K562 (cell line): ENCODE data around the gene NIFK. TPM values are rescaled to one million over a fixed set of nuclear protein-coding genes. Genes with fewer than 3 reads are reported as not detected.

Experiments
- ATAC-seq: fragments of 200-7000 bp; cut with Tn5 transposase; 3 replicates; pipeline ENCODE4 v1.9.1; 2020; ENCODE audit warnings: moderate library complexity
- BruUV-seq: library from RNA; stranded (reverse); fragments of 400-500 nt; replicated peaks from 2 replicates; lab custom pipeline; 2021; lab: Mats Ljungman, UMichigan
- CTCF ChIA-PET: fragments of 300-600 bp; formaldehyde crosslinking; extraction: SDS; loops from one replicate; lab custom pipeline; 2021; ENCODE audit warnings: low intra/inter-chr PET ratio; lab: Yijun Ruan, JAX
- POLR2A ChIA-PET: fragments of 300-600, 350-650 bp; sonication (Branson Sonifier 250); formaldehyde crosslinking; extraction: SDS; loops from one replicate; lab custom pipeline; 2021; ENCODE audit warnings: antibody characterized with exemption, inconsistent platforms; lab: Yijun Ruan, JAX
- DNase-seq, 4 experiments: peaks; one replicate each; pipeline versions ENCODE4 v3.0.0 to v3.0.0-alpha.2; 2011 to 2018; ENCODE audit warnings: low spot score in 3 of 4, mixed read lengths in 3 of 4; ENCODE audit errors: extremely low read depth in 1 of 4
- FAIRE-seq: peaks from 2 replicates; lab custom pipeline; 2011; peaks lifted over from hg19 to GRCh38; lab: Jason Lieb, UNC
- H2AFZ ChIP-seq: 2 replicates; pipeline ENCODE4 v1.6.0; 2011; ENCODE audit warnings: low read depth, low read length, control low read depth, inconsistent platforms
- H3K27ac ChIP-seq: fragments of 200-600 bp; 3 replicates; pipeline ENCODE4 v1.8.0; 2011; ENCODE audit warnings: low read depth, mild to moderate bottlenecking, control low read depth, inconsistent platforms, low read length, moderate library complexity, mixed read lengths; ENCODE audit errors: extremely low read depth
- H3K27me3 ChIP-seq, 2 experiments: fragments of 300-600 bp in 1 of 2; 2 replicates in 1 of 2; 3 replicates in 1 of 2; pipeline versions ENCODE4 v1.6.0 to v1.8.0; 2011; ENCODE audit warnings: inconsistent platforms in 2 of 2, low read length in 2 of 2, mild to moderate bottlenecking in 1 of 2, mixed read lengths in 1 of 2, moderate library complexity in 1 of 2; ENCODE audit not compliant: control insufficient read depth in 2 of 2, insufficient read depth in 2 of 2
- H3K36me3 ChIP-seq: fragments of 300-600 bp; 3 replicates; pipeline ENCODE4 v1.8.0; 2011; ENCODE audit warnings: mild to moderate bottlenecking, low read length, inconsistent platforms; ENCODE audit not compliant: control insufficient read depth, insufficient read depth
- H3K4me1 ChIP-seq, 2 experiments: fragments of 200-600 bp in 1 of 2; replicated peaks in 1 of 2; 2 replicates in 1 of 2; 3 replicates in 1 of 2; pipeline versions ENCODE4 v1.5.1 to v1.8.0; 2011; ENCODE audit warnings: inconsistent platforms in 2 of 2, low read length in 2 of 2, mild to moderate bottlenecking in 1 of 2, mixed read lengths in 1 of 2, moderate library complexity in 1 of 2; ENCODE audit not compliant: control insufficient read depth in 2 of 2, insufficient read depth in 2 of 2
- H3K4me2 ChIP-seq: 2 replicates; pipeline ENCODE4 v1.6.1; 2011; ENCODE audit warnings: low read length, control low read depth, inconsistent platforms, mixed read lengths; ENCODE audit not compliant: insufficient read depth
- H3K4me3 ChIP-seq: fragments of 200-600 bp; sonication (generic), shearing (Covaris generic); 2 replicates; pipeline ENCODE4 v1.5.1; 2016; ENCODE audit warnings: control low read depth, inconsistent platforms
- H3K79me2 ChIP-seq: fragments of 200-600 bp; 3 replicates; pipeline ENCODE4 v1.8.0; 2011; ENCODE audit warnings: low read length, inconsistent platforms; ENCODE audit not compliant: control insufficient read depth, insufficient read depth
- H3K9ac ChIP-seq, 2 experiments: 2 replicates each; pipeline versions ENCODE4 v1.6.0 to v1.6.1; 2011; ENCODE audit warnings: low read depth in 2 of 2, low read length in 2 of 2, control low read depth in 1 of 2, inconsistent platforms in 1 of 2, mild to moderate bottlenecking in 1 of 2, mixed read lengths in 1 of 2; ENCODE audit not compliant: insufficient read depth in 1 of 2
- H3K9me1 ChIP-seq: one replicate; pipeline ENCODE4 v1.6.0; 2011; ENCODE audit warnings: inconsistent platforms, mild to moderate bottlenecking, low read length, moderate library complexity; ENCODE audit not compliant: control insufficient read depth, insufficient read depth
- H3K9me3 ChIP-seq: replicated peaks from 2 replicates; pipeline ENCODE4 v1.5.1; 2011; ENCODE audit warnings: low read depth, low read length, inconsistent platforms; ENCODE audit not compliant: control insufficient read depth, insufficient read depth
- H4K20me1 ChIP-seq: replicated peaks from 2 replicates; pipeline ENCODE4 v1.6.1; 2011; ENCODE audit warnings: low read length, inconsistent platforms, mixed read lengths; ENCODE audit not compliant: control insufficient read depth, insufficient read depth
- HMBOX1 ChIP-seq: sonication (generic); IDR thresholded peaks from 2 replicates; pipeline ENCODE4 v1.6.1; 2016
- MBD2 ChIP-seq: sonication (generic); IDR thresholded peaks from 2 replicates; pipeline ENCODE4 v1.6.1; 2016; ENCODE audit warnings: low read depth, borderline replicate concordance
- MCM2 ChIP-seq: fragments of 450-650 bp; IDR thresholded peaks from 2 replicates; pipeline ENCODE4 v1.6.1; 2017; ENCODE audit warnings: low read depth, mild to moderate bottlenecking
- MYNN ChIP-seq, 2 experiments: sonication (generic); formaldehyde crosslinking in 1 of 2; IDR thresholded peaks; 2 replicates each; pipeline versions ENCODE4 v1.5.0 to v1.6.1; 2016 to 2020; ENCODE audit warnings: antibody characterized with exemption in 1 of 2, missing genetic modification reagents in 1 of 2
- SIN3A ChIP-seq, 2 experiments: fragments of 150-350 bp in 1 of 2; IDR thresholded peaks; 2 replicates each; pipeline ENCODE4 v1.6.1; 2011 to 2016; ENCODE audit warnings: borderline replicate concordance in 2 of 2, low read depth in 2 of 2, low read length in 2 of 2, mild to moderate bottlenecking in 2 of 2, moderate library complexity in 2 of 2; ENCODE audit not compliant: control insufficient read depth in 1 of 2
- ZNF408 ChIP-seq: fragments of 250-450 bp; sonication (Bioruptor Pico); IDR thresholded peaks from 2 replicates; pipeline ENCODE4 v1.4.0; 2020; ENCODE audit warnings: low read depth, mild to moderate bottlenecking, moderate library complexity
- whole genome bisulfite sequencing: fragments of 100-300 bp; shearing (Covaris generic); methylation state at CpG from one replicate; pipeline ENCODE4 v1.1.6; 2016; ENCODE audit warnings: low coverage, mixed read lengths; ENCODE audit not compliant: insufficient coverage; ENCODE audit errors: missing lambda C conversion rate; 5-methylcytosine and 5-hydroxymethylcytosine counted together
- in situ Hi-C: fragments of 300-500 bp; cut with MboI; formaldehyde crosslinking; loops from 4 replicates; pipeline ENCODE4 v1.15.0; 2018; ENCODE audit warnings: inconsistent platforms, mixed read lengths
- intact Hi-C: fragments of 100-400 bp; cut with micrococcal nuclease; formaldehyde crosslinking; loops from 2 replicates; pipeline ENCODE4 v1.14.2; 2022
- polyA plus RNA-seq, 8 experiments: library from polyadenylated mRNA; depleted of rRNA in 4 of 8; stranded (reverse) in 5 of 8; unstranded in 3 of 8; fragments of >200 nt; fragmentation: Nextera tagmentation in 2 of 8; fragmentation: Illumina TruSeq in 1 of 8; extraction: Ambion mirVana in 2 of 8; extraction: Trizol in 1 of 8; gene quantifications; 2 replicates each; pipeline versions ENCODE4 v1.2.1 to v1.2.3, GENCODE V29; 2011 to 2014; ENCODE audit warnings: inconsistent platforms in 1 of 8, missing spikeins in 1 of 8
- total RNA-seq, 7 experiments: library from RNA; depleted of rRNA in 6 of 7; stranded (reverse); fragments of >200 nt in 6 of 7; fragmentation: Illumina TruSeq in 2 of 7; extraction: Trizol in 2 of 7; gene quantifications; 2 replicates each; pipeline versions ENCODE4 v1.2.1 to v1.2.3, GENCODE V29; 2011 to 2021; ENCODE audit warnings: low replicate concordance in 1 of 7

Gene NIFK
- total and polyA plus RNA-seq, 9 of the 15 experiments (the other 6 are each of a cell fraction or from before 2014, with no cell fraction given) = 60.2 to 426 (median 183) TPM

DNA sequence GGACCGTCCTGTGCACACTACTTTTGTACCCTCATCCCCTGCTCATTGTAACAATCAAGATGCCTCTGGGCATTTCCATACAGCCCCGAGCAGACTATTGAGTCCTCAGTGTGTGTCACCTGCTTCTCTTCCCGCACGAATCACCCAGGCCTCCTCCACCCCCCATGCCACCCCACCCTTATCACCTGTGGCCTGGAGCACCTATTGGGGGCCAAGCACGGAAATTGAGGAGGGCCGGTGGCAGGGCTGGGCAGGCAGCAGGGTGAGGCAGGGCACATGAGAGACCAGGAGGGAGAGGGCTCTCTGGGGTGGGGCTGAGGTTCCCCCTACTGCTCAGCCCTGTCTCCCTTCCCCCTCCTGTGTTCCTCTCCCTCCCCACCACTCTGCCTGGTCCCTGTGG lies 4.3 kb upstream of the NIFK start (continued):
- TF ChIP-seq ZNF408 (CRISPR knock-in tag) (no peak), MBD2 (no peak)
- TF ChIP-seq, all 486 proteins: peak for 2

GRCh38 chr2:121736140-121736461 lies 574 bp downstream of the NIFK start:
- Histone ChIP-seq H3K36me3 (peaks cover 43% of the 10 kb centered on the region), H3K4me3 (peak overlapping the region; percentile 92), H3K4me1 (peaks cover under 1 to 18% of the 10 kb centered on the region in 2 experiments; a peak in 3 of 5 replicates), H3K9me1 (no peaks in the 10 kb centered on the region), H3K4me2 (peak overlapping the region; percentile 89), H3K9me3 (no peaks in the 10 kb centered on the region), H3K27me3 (no peaks in the 10 kb centered on the region), H3K79me2 (peaks cover 45% of the 10 kb centered on the region), H3K9ac (peak overlapping the region; percentile 96 to 97), H3K27ac (peak overlapping the region; percentile 81), H2AFZ (peak overlapping the region; percentile 90), H4K20me1 (0 out of 2 replicates have a peak, but pooled peaks cover 3% of the 10 kb centered on the region)
- under 1% methylated on average over 8 of the region's 8 CpGs for WGBS
- ChIA-PET POLR2A (interaction anchor here (0.5 to 1.7 kb wide), 4 partner anchors 86 to 255 kb away, joined by 3 to 14 read pairs (median 3); partner anchors contain the start of gene RNU4ATAC), CTCF (no interaction called here)
- intact Hi-C loops (loop anchor here (1.0 to 5.0 kb wide), 2 partner anchors 140 to 204 kb away; partner anchors contain the start of gene RNU4ATAC), in situ Hi-C loops (no loop called here)
- TF ChIP-seq HMBOX1 (peak; percentile 8; the same call in 1 of the 2 replicates), SIN3A (IDR thresholded peaks at IDR 0.05; ENCODE audit: borderline replicate concordance in 2 of 2, control insufficient read depth in 1 of 2, low read depth in 2 of 2, low read length in 2 of 2) (0 out of 4 replicates have a peak, but pooled peaks of 1 of the 2 experiments have one; percentile 52), MYNN (IDR thresholded peaks at IDR 0.05) (no peak), MYNN (CRISPR knock-in tag; IDR thresholded peaks at IDR 0.05) (no peak), MCM2 (no peak)
- no peak for ATAC-seq
- DNase-seq = peak in 1 of 4 experiments; percentile 19
- BruUV-seq = TSS peak; percentile 60
- peak; percentile 19 for FAIRE-seq
